Vagina (tissue), 2 donors: ENCODE results near the gene NDUFB10. TPM values are rescaled to one million over a fixed set of nuclear protein-coding genes. Genes with fewer than 3 reads are reported as not detected.
A peak's percentile ranks its signal among the peaks of the same experiment; 100 is the strongest.

Experiments
- DNase-seq, 2 donors: peaks; one replicate each; pipeline ENCODE4 v3.0.0-alpha.2; 2017; ENCODE audit errors: extremely low spot score in 2 of 2
- H3K27ac ChIP-seq: fragments of 200-600 bp; sonication (generic); one replicate; pipeline ENCODE4 v1.5.1; 2019
- H3K27me3 ChIP-seq: fragments of 200-600 bp; sonication (generic); one replicate; pipeline ENCODE4 v1.5.1; 2019
- H3K36me3 ChIP-seq, 2 donors: fragments of 200-600 bp; sonication (generic); one replicate each; pipeline ENCODE4 v1.5.1; 2017 to 2019
- H3K4me1 ChIP-seq: fragments of 200-600 bp; sonication (generic); one replicate; pipeline ENCODE4 v1.5.1; 2019
- H3K4me3 ChIP-seq, 2 donors: fragments of 200-600 bp; sonication (generic); 1 replicate in 1 of 2; 2 replicates in 1 of 2; pipeline ENCODE4 v1.5.1; 2016 to 2019
- H3K9me3 ChIP-seq: fragments of 200-600 bp; sonication (generic); one replicate; pipeline ENCODE4 v1.5.1; 2019
- CTCF ChIP-seq, 3 experiments: fragments of 450-650 bp in 2 of 3; fragments of 200-600 bp in 1 of 3; sonication (generic) in 1 of 3; IDR thresholded peaks; one replicate each; pipeline ENCODE4 v1.5.1; 2017 to 2019; ENCODE audit warnings: antibody characterized with exemption in 3 of 3, mild to moderate bottlenecking in 2 of 3, moderate library complexity in 2 of 3
- POLR2A ChIP-seq, 2 donors: fragments of 450-650 bp; IDR thresholded peaks; one replicate each; pipeline ENCODE4 v1.6.1; 2017; ENCODE audit warnings: antibody characterized with exemption in 2 of 2, mild to moderate bottlenecking in 2 of 2, moderate library complexity in 2 of 2
- POLR2AphosphoS5 ChIP-seq, 2 donors: sonication (generic); formaldehyde crosslinking; IDR thresholded peaks; one replicate each; pipeline ENCODE4 v1.9.0; 2017; ENCODE audit warnings: antibody characterized with exemption in 2 of 2, mild to moderate bottlenecking in 2 of 2, low read depth in 1 of 2; ENCODE audit not compliant: insufficient read depth in 1 of 2
- intact Hi-C: fragments of 100-400 bp; cut with DNase I; formaldehyde crosslinking; loops from one replicate; pipeline ENCODE4 v1.15.1; 2023
- total RNA-seq: library from RNA; depleted of rRNA; stranded (reverse); fragments of >200 nt; gene quantifications from one replicate; pipeline ENCODE4 v1.2.3, GENCODE V29; 2016

Gene NDUFB10
- total RNA-seq, 1 donor from 2014 or later: 132 TPM

GRCh38 chr16:1916640-1916990 is 42.7 kb upstream of the NDUFB10 start:
- no peak for DNase-seq
- Histone ChIP-seq H3K4me1 (peaks cover 46% of the 10 kb centered on the region), H3K4me3 (peak overlapping the region in 1 of 2 donors; percentile 39), H3K27me3 (no peaks in the 10 kb centered on the region), H3K36me3 (no peaks in the 10 kb centered on the region), H3K27ac (peak overlapping the region; percentile 66), H3K9me3 (no peaks in the 10 kb centered on the region)
- TF ChIP-seq POLR2A (IDR thresholded peaks at IDR 0.05) (no peak), CTCF (IDR thresholded peaks at IDR 0.05) (no peak), POLR2AphosphoS5 (IDR thresholded peaks at IDR 0.05; ENCODE audit: insufficient read depth in 1 of 2, low read depth in 1 of 2) (no peak)
- intact Hi-C loops: no loop called here

- H3K27ac ChIP-seq: peak overlapping the region; percentile 16
- intact Hi-C loops: no loop called here
- H3K36me3 ChIP-seq: no peaks in the 10 kb centered on the region
- no peaks in the 10 kb centered on the region for H3K9me3 ChIP-seq
- no peak for DNase-seq
- no peaks in the 10 kb centered on the region for H3K27me3 ChIP-seq
- TF ChIP-seq CTCF (IDR thresholded peaks at IDR 0.05): no peak
- no peak for TF ChIP-seq POLR2AphosphoS5 (IDR thresholded peaks at IDR 0.05; ENCODE audit: insufficient read depth in 1 of 2, low read depth in 1 of 2)
- no peak for TF ChIP-seq POLR2A (IDR thresholded peaks at IDR 0.05)
- peaks cover 46% of the 10 kb centered on the region for H3K4me1 ChIP-seq
- H3K4me3 ChIP-seq: peak overlapping the region; percentile 21 to 39
Observed at GRCh38 chr16:1917056-1917664, 42.2 kb upstream of the NDUFB10 start.

DNA sequence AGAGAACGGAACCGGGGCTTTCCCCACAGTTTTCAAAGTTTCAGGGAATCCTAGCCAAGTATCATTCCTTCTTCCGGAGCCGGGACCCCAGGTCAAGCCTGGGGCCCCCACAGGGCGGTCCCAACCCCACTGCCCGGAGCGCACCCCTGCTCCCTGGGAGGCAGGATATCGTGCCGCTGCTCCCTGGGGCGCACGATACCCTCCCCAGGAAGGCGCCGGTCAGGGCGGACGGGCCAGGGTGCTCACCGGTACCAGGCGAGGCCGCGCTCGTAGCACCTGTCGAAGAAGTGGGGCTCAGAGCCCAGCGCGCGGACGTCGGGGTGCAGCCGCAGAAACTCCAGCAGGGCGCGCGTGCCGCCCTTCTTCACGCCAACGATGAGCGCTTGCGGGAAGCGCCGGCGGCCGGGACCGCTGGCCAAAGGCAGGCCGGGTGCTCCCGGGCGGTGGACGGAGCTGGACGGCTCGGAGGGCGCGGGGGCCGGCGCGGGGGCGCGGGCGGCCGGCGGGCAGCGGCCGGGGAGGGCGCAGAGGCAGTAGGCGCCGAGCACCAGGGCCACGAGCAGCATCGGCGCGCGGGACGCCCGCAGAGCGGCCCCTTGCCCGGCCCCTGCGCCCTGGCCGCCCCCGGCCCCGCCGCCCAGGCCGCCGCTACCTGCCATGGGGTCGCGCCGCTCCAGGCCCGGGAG is 41.5 kb upstream of the NDUFB10 start:
- DNase-seq: no peak
- TF ChIP-seq CTCF (IDR thresholded peaks at IDR 0.05): no peak
- no peak for TF ChIP-seq POLR2A (IDR thresholded peaks at IDR 0.05)
- no peak for TF ChIP-seq POLR2AphosphoS5 (IDR thresholded peaks at IDR 0.05; ENCODE audit: insufficient read depth in 1 of 2, low read depth in 1 of 2)
- intact Hi-C loops: no loop called here
- H3K27ac ChIP-seq: peak overlapping the region; percentile 16
- no peaks in the 10 kb centered on the region for H3K36me3 ChIP-seq
- H3K9me3 ChIP-seq: no peaks in the 10 kb centered on the region
- H3K4me3 ChIP-seq: peak overlapping the region; percentile 21 to 39
- no peaks in the 10 kb centered on the region for H3K27me3 ChIP-seq
- peaks cover 47% of the 10 kb centered on the region for H3K4me1 ChIP-seq

DNA sequence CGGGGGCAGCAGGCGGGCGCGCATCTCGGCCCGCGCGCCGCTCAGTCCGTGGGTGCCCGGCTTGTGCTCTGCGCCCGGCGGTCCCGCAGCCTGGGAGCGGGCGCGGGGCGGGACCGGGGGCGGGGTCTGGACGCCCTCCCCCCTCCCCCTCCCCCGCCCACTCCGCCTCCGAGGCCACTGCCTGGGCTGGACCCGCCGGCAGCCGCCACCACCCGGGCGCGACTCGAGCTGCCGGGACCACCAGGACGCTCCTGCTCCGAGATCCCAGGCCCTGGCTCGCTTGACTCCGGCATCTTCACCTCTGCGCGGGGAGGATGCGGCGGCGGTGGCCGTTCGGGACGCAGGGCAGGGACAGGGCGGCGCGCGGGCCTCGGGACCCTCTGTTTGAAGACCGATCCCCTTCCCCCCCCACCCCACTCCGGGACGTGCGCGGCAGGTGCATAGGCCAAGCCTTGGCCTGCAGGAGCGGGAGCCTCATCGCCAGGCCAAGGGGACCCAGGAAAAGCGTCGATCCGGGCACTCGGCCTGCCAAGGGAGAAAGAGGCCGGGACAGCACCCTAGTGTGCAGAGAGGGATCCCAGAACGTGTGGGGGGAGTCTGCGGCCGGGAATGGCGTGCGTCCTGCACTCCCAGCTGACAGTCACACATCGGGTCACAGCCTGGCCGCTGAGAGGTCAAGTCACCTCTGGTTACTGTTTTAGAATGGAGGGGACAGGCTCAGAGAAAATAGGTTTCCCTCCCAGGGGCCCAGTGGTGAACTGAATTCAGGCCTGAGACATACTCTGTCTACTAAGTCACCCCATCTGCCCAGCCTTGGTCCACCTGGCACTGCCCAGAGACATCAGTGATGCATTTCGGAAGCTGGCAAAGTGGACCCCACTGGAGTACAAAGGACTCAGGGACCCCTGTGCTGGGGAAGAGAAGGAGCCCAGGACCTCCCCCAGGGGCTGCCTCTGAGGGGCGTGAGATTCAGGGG is 40.7 kb upstream of the NDUFB10 start, which contains the start of gene HS3ST6:
HS3ST6 (minus strand) TSS at position 65 of the 976 bp plus-strand sequence. CDS start 92 bp downstream, outside the sequence.
- intact Hi-C loops: no loop called here
- TF ChIP-seq CTCF (IDR thresholded peaks at IDR 0.05) (no peak), POLR2AphosphoS5 (IDR thresholded peaks at IDR 0.05; ENCODE audit: insufficient read depth in 1 of 2, low read depth in 1 of 2) (peak in 1 of 2 donors; percentile 14)
- no peaks in the 10 kb centered on the region for H3K9me3 ChIP-seq
- peak within 1 kb of the TSS; percentile 33 for H3K27ac ChIP-seq
- H3K4me3 ChIP-seq: peak within 1 kb of the TSS; percentile 21 to 39
- H3K36me3 ChIP-seq: no peaks in the 10 kb centered on the region
- DNase-seq: no peak
- H3K27me3 ChIP-seq: no peaks in the 10 kb centered on the region
- H3K4me1 ChIP-seq: peaks cover 53% of the 10 kb centered on the region
